IMR-90 (cell line): ENCODE results near the gene TRIM46. TPM values are rescaled to one million over a fixed set of nuclear protein-coding genes. Genes with fewer than 3 reads are reported as not detected.

ENCODE experiments used
- ATAC-seq: fragments of 200-7000 bp; cut with Tn5 transposase; 2 replicates; pipeline ENCODE4 v1.9.1; 2020; ENCODE audit warnings: low read depth, mild to moderate bottlenecking, moderate library complexity
- BruUV-seq: library from RNA; stranded (reverse); fragments of 400-500 nt; replicated peaks from 2 replicates; lab custom pipeline; 2021; lab: Mats Ljungman, UMichigan
- CTCF ChIA-PET: fragments of 300-600 bp; formaldehyde crosslinking; extraction: SDS; loops from one replicate; lab custom pipeline; 2021; ENCODE audit warnings: antibody characterized with exemption; lab: Yijun Ruan, JAX
- POLR2A ChIA-PET: fragments of 300-600 bp; sonication (Branson Sonifier 250); formaldehyde crosslinking; loops from one replicate; lab custom pipeline; 2022; ENCODE audit warnings: antibody characterized with exemption; ENCODE audit not compliant: unreplicated experiment; lab: Charles Lee
- DNase-seq: peaks from one replicate; pipeline ENCODE4 v3.0.0; 2013
- H2AFZ ChIP-seq: replicated peaks from 2 replicates; pipeline ENCODE3; 2013; ENCODE audit warnings: low read length, mild to moderate bottlenecking; ENCODE audit not compliant: poor library complexity
- H2AK5ac ChIP-seq: 2 replicates; pipeline ENCODE4 v1.6.1; 2013; ENCODE audit warnings: low read depth, low read length, inconsistent platforms
- H2AK9ac ChIP-seq: replicated peaks from 2 replicates; pipeline ENCODE3; 2013; ENCODE audit warnings: mild to moderate bottlenecking, low read depth, low read length, moderate library complexity; ENCODE audit not compliant: poor library complexity
- H2BK120ac ChIP-seq: 2 replicates; pipeline ENCODE4 v1.6.1; 2013; ENCODE audit warnings: low read depth, low read length, inconsistent platforms
- H2BK15ac ChIP-seq: 3 replicates; pipeline ENCODE4 v1.6.1; 2013; ENCODE audit warnings: low read depth, low read length, inconsistent platforms
- H2BK20ac ChIP-seq: 2 replicates; pipeline ENCODE4 v1.6.1; 2013; ENCODE audit warnings: low read depth, mild to moderate bottlenecking, inconsistent platforms, low read length, moderate library complexity
- H2BK5ac ChIP-seq: 2 replicates; pipeline ENCODE4 v1.6.1; 2013; ENCODE audit warnings: mild to moderate bottlenecking, low read depth, low read length, inconsistent platforms; ENCODE audit not compliant: poor library complexity, severe bottlenecking
- H3K14ac ChIP-seq: replicated peaks from 2 replicates; pipeline ENCODE4 v1.6.1; 2013; ENCODE audit warnings: low read depth, low read length, inconsistent platforms
- H3K18ac ChIP-seq: 2 replicates; pipeline ENCODE4 v1.6.1; 2013; ENCODE audit warnings: low read depth, low read length, control low read depth
- H3K23ac ChIP-seq: 2 replicates; pipeline ENCODE4 v1.6.1; 2013; ENCODE audit warnings: low read depth, low read length, inconsistent platforms
- H3K27ac ChIP-seq: 2 replicates; pipeline ENCODE4 v1.5.1; 2013; ENCODE audit warnings: mild to moderate bottlenecking, control low read depth, low read length; ENCODE audit not compliant: insufficient read depth
- H3K27me3 ChIP-seq: 2 replicates; pipeline ENCODE4 v1.6.1; 2013; ENCODE audit warnings: low read length; ENCODE audit not compliant: control insufficient read depth, insufficient read depth
- H3K36me3 ChIP-seq: 2 replicates; pipeline ENCODE4 v1.6.1; 2013; ENCODE audit warnings: low read length, mixed read lengths; ENCODE audit not compliant: control insufficient read depth, insufficient read depth
- H3K4ac ChIP-seq: 2 replicates; pipeline ENCODE4 v1.6.1; 2013; ENCODE audit warnings: low read depth, low read length, inconsistent platforms
- H3K4me1 ChIP-seq: 2 replicates; pipeline ENCODE4 v1.6.1; 2013; ENCODE audit warnings: low read length, mixed read lengths; ENCODE audit not compliant: control insufficient read depth, insufficient read depth
- H3K4me2 ChIP-seq: 2 replicates; pipeline ENCODE4 v1.6.1; 2013; ENCODE audit warnings: low read depth, mild to moderate bottlenecking, control low read depth, low read length, moderate library complexity
- H3K4me3 ChIP-seq: 2 replicates; pipeline ENCODE4 v1.5.1; 2013; ENCODE audit warnings: low read depth, mild to moderate bottlenecking, control low read depth, low read length, moderate library complexity; ENCODE audit not compliant: insufficient read depth
- H3K56ac ChIP-seq: 2 replicates; pipeline ENCODE4 v1.6.1; 2013; ENCODE audit warnings: low read length, inconsistent platforms; ENCODE audit not compliant: insufficient read depth; ENCODE audit errors: extremely low read depth
- H3K79me1 ChIP-seq, 2 experiments: 2 replicates each; pipeline ENCODE4 v1.6.1; 2013; ENCODE audit warnings: low read length in 2 of 2, inconsistent platforms in 1 of 2, low read depth in 1 of 2
- H3K9ac ChIP-seq: 2 replicates; pipeline ENCODE4 v1.6.1; 2013; ENCODE audit warnings: low read depth, low read length, control low read depth
- H3K9me1 ChIP-seq: 2 replicates; pipeline ENCODE4 v1.6.1; 2013; ENCODE audit warnings: low read length, inconsistent platforms; ENCODE audit not compliant: insufficient read depth
- H3K9me3 ChIP-seq: 2 replicates; pipeline ENCODE4 v1.6.1; 2013; ENCODE audit warnings: low read length; ENCODE audit not compliant: control insufficient read depth, insufficient read depth
- H4K20me1 ChIP-seq: 2 replicates; pipeline ENCODE4 v1.6.1; 2013; ENCODE audit warnings: low read length, inconsistent platforms; ENCODE audit not compliant: insufficient read depth
- H4K5ac ChIP-seq: 2 replicates; pipeline ENCODE4 v1.6.1; 2013; ENCODE audit warnings: mild to moderate bottlenecking, low read depth, low read length, control low read depth
- H4K8ac ChIP-seq, 2 experiments: 2 replicates each; pipeline ENCODE4 v1.6.1; 2013; ENCODE audit warnings: low read depth in 2 of 2, low read length in 2 of 2, control low read depth in 1 of 2, inconsistent platforms in 1 of 2
- H4K91ac ChIP-seq: 2 replicates; pipeline ENCODE4 v1.6.1; 2013; ENCODE audit warnings: low read depth, low read length, inconsistent platforms; ENCODE audit not compliant: insufficient read depth
- MXI1 ChIP-seq: IDR thresholded peaks from 2 replicates; pipeline ENCODE4 v1.6.1; 2012; ENCODE audit warnings: low read depth, mild to moderate bottlenecking, low read length, moderate library complexity, borderline replicate concordance
- RCOR1 ChIP-seq: IDR thresholded peaks from 2 replicates; pipeline ENCODE4 v1.6.1; 2012; ENCODE audit warnings: mild to moderate bottlenecking, low read length, improper control_type of control experiment; ENCODE audit not compliant: insufficient replicate concordance
- WGBS, 2 experiments: methylation state at CpG; one replicate each; pipeline versions ENCODE4 v1.1.5 to v1.1.7; 2013; ENCODE audit warnings: missing lambda C conversion rate in 2 of 2; ENCODE audit not compliant: insufficient read length in 1 of 2; ENCODE audit errors: extremely low coverage in 2 of 2; 5-methylcytosine and 5-hydroxymethylcytosine counted together
- dilution Hi-C: fragments of 300-500 bp; cut with HindIII; formaldehyde crosslinking; loops from one replicate; pipeline ENCODE4 v1.14.3; 2018; ENCODE audit warnings: low sequenced_read_pairs; ENCODE audit not compliant: unreplicated experiment
- in situ Hi-C: fragments of 300-500 bp; cut with MboI; formaldehyde crosslinking; loops from 3 replicates; pipeline ENCODE4 v1.14.3; 2019; ENCODE audit warnings: low sequenced_read_pairs, inconsistent platforms, mixed read lengths
- intact Hi-C: fragments of 100-400 bp; cut with micrococcal nuclease; formaldehyde crosslinking; loops from 2 replicates; pipeline ENCODE4 v1.10.0; 2022
- polyA plus RNA-seq, 3 experiments: library from polyadenylated mRNA; depleted of rRNA; stranded (reverse); fragments of >200 nt; gene quantifications; 2 replicates each; pipeline ENCODE4 v1.2.3, GENCODE V29; 2012; ENCODE audit warnings: low replicate concordance in 1 of 3
- total RNA-seq: library from RNA; depleted of rRNA; stranded (reverse); fragments of >200 nt; gene quantifications from 2 replicates; pipeline ENCODE4 v1.2.3, GENCODE V29; 2012
- TF ChIP-seq, protein P1 (sequence below): fragments of 150-350 bp; IDR thresholded peaks from 2 replicates; pipeline ENCODE4 v1.6.1; 2016; ENCODE audit warnings: low read depth, mild to moderate bottlenecking, low read length, moderate library complexity, borderline replicate concordance

Gene TRIM46
- total and polyA plus RNA-seq, 2 of the 4 experiments (the other 2 are of a cell fraction) = 2.3 to 6.2 TPM

DNA sequence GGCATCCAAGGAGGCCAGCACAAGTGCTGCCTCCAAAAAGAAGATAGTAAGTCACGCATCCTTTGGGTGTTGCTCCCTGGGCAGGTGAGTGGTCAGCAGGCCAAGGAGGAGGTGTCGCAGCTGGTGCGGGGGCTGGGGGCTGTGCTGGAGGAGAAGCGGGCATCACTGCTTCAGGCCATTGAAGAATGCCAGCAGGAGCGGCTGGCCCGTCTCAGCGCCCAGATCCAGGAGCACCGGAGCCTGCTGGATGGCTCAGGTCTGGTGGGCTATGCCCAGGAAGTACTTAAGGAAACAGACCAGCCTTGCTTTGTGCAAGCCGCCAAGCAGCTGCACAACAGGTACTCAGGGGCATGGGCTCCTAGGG lies 4.3 kb downstream of the TRIM46 start:
- H2BK5ac ChIP-seq = no peak overlapping the region
- in situ Hi-C loops = no loop called here
- BruUV-seq = no TSS peak
- H2AK9ac ChIP-seq = no peak overlapping the region
- no peak overlapping the region for H3K18ac ChIP-seq
- no peaks in the 10 kb centered on the region for H3K9me3 ChIP-seq
- H3K4me2 ChIP-seq = no peak overlapping the region
- intact Hi-C loops = loop anchor here (10.0 kb wide), 2 partner anchors 203 to 417 kb away; partner anchors contain the start of genes CKS1B and SHC1
- dilution Hi-C loops = no loop called here
- H3K27me3 ChIP-seq = no peaks in the 10 kb centered on the region
- no peak overlapping the region for H3K4ac ChIP-seq
- no peak overlapping the region for H2BK15ac ChIP-seq
- no peak overlapping the region for H4K8ac ChIP-seq
- no peak overlapping the region for H3K14ac ChIP-seq
- DNase-seq (no peak), ATAC-seq (no peak)
- H3K79me1 ChIP-seq = peaks cover 0 to 26% of the 10 kb centered on the region in 2 experiments; a peak in 3 of 4 replicates
- H3K9ac ChIP-seq = no peak overlapping the region
- no peak overlapping the region for H2AFZ ChIP-seq
- H3K36me3 ChIP-seq = peaks cover 39% of the 10 kb centered on the region
- CTCF ChIA-PET = interaction anchor here (0.9 to 1.7 kb wide), 3 partner anchors 11 to 17 kb away, joined by 3 to 5 read pairs (median 4); no protein-coding TSS in a partner anchor
- no peak overlapping the region for H3K4me3 ChIP-seq
- no peaks in the 10 kb centered on the region; the same call in none of the 2 replicates for H3K4me1 ChIP-seq
- POLR2A ChIA-PET = no interaction called here
- TF ChIP-seq, protein P1, sequence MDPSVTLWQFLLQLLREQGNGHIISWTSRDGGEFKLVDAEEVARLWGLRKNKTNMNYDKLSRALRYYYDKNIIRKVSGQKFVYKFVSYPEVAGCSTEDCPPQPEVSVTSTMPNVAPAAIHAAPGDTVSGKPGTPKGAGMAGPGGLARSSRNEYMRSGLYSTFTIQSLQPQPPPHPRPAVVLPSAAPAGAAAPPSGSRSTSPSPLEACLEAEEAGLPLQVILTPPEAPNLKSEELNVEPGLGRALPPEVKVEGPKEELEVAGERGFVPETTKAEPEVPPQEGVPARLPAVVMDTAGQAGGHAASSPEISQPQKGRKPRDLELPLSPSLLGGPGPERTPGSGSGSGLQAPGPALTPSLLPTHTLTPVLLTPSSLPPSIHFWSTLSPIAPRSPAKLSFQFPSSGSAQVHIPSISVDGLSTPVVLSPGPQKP = no peak
- TF ChIP-seq RCOR1 = no peak
- no peak for TF ChIP-seq MXI1
- no peak overlapping the region for H3K27ac ChIP-seq
- no peak overlapping the region for H2AK5ac ChIP-seq
- 100% methylated on average over 8 of the region's 9 CpGs; no CpG with 5 or more reads in 1 of the 2 experiments for WGBS, 2 experiments
- H4K20me1 ChIP-seq = no peaks in the 10 kb centered on the region
- H3K9me1 ChIP-seq = peaks cover 2% of the 10 kb centered on the region; the same call in 1 of the 2 replicates
- no peak overlapping the region for H4K5ac ChIP-seq
- no peak overlapping the region for H2BK120ac ChIP-seq
- H3K56ac ChIP-seq = no peak overlapping the region
- H4K91ac ChIP-seq = no peak overlapping the region
- no peak overlapping the region for H2BK20ac ChIP-seq
- H3K23ac ChIP-seq = no peak overlapping the region
